LNCaP clone FGC (cell line): ENCODE results near the gene TIMD4.

Experiments used
- DNase-seq: peaks from one replicate; pipeline ENCODE4 v3.0.0-alpha.2; 2011; ENCODE audit warnings: low read depth
- H3K4me3 ChIP-seq: 2 replicates; pipeline ENCODE4 v1.5.1; 2011; ENCODE audit warnings: mild to moderate bottlenecking, low read depth, low read length, control low read depth
- TF ChIP-seq, protein P1 (sequence below): IDR thresholded peaks from 2 replicates; pipeline ENCODE4 v1.5.1; 2012; ENCODE audit warnings: mild to moderate bottlenecking; ENCODE audit not compliant: control insufficient read depth, insufficient read depth; ENCODE audit errors: extremely low read depth

TIMD4 gene

GRCh38 chr5:156870498-156870839 is 92.6 kb downstream of the TIMD4 start:
- TF ChIP-seq, protein P1, sequence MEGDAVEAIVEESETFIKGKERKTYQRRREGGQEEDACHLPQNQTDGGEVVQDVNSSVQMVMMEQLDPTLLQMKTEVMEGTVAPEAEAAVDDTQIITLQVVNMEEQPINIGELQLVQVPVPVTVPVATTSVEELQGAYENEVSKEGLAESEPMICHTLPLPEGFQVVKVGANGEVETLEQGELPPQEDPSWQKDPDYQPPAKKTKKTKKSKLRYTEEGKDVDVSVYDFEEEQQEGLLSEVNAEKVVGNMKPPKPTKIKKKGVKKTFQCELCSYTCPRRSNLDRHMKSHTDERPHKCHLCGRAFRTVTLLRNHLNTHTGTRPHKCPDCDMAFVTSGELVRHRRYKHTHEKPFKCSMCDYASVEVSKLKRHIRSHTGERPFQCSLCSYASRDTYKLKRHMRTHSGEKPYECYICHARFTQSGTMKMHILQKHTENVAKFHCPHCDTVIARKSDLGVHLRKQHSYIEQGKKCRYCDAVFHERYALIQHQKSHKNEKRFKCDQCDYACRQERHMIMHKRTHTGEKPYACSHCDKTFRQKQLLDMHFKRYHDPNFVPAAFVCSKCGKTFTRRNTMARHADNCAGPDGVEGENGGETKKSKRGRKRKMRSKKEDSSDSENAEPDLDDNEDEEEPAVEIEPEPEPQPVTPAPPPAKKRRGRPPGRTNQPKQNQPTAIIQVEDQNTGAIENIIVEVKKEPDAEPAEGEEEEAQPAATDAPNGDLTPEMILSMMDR: no peak
- DNase-seq: no peak
- no peak overlapping the region for H3K4me3 ChIP-seq
